ENCODE data around the gene GJC2. TPM values are rescaled to one million over a fixed set of nuclear protein-coding genes. Genes with fewer than 3 reads are reported as not detected.

GJC2 gene
- total RNA-seq, 2 donors from 2014 or later: 1.9 to 4.1 TPM

DNA sequence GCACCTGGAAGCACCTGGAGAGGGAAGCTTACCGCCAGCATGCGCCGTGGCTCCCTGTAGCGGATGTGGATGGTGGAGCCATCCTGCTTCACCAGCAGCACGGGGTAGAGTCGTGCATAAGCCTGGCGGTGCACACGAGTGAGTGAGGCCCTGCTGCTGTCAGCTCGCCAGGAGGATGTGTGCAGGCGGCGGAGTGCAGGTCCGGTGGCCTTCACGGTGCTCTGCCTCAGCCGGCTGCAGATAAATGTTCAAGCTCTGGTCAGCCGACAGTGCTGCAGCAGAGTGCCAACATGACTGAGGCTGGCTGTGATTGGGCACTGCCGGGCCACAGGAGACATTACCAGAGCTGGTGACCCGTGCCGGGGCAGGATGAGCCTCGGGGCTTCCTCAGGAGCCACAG is 42.1 kb upstream of the GJC2 start:
- WGBS: 90% methylated on average over 18 of the region's 19 CpGs
- Histone ChIP-seq H3K4me3 (no peak overlapping the region), H3K9me3 (no peaks in the 10 kb centered on the region), H3K27ac (no peak overlapping the region), H3K36me3 (no peaks in the 10 kb centered on the region), H3K4me1 (replicated peaks) (peaks cover 3% of the 10 kb centered on the region), H3K27me3 (replicated peaks; ENCODE audit: insufficient read depth) (no peaks in the 10 kb centered on the region)
- intact Hi-C loops (cut with DNase I): loop anchor here (2.0 to 5.0 kb wide), 2 partner anchors 25 to 40 kb away; partner anchors contain the start of genes ARF1 and GJC2
- TF ChIP-seq POLR2AphosphoS5 (IDR thresholded peaks at IDR 0.05): no peak
- TF ChIP-seq, protein P1, sequence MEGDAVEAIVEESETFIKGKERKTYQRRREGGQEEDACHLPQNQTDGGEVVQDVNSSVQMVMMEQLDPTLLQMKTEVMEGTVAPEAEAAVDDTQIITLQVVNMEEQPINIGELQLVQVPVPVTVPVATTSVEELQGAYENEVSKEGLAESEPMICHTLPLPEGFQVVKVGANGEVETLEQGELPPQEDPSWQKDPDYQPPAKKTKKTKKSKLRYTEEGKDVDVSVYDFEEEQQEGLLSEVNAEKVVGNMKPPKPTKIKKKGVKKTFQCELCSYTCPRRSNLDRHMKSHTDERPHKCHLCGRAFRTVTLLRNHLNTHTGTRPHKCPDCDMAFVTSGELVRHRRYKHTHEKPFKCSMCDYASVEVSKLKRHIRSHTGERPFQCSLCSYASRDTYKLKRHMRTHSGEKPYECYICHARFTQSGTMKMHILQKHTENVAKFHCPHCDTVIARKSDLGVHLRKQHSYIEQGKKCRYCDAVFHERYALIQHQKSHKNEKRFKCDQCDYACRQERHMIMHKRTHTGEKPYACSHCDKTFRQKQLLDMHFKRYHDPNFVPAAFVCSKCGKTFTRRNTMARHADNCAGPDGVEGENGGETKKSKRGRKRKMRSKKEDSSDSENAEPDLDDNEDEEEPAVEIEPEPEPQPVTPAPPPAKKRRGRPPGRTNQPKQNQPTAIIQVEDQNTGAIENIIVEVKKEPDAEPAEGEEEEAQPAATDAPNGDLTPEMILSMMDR (IDR thresholded peaks at IDR 0.05): no peak
- no peak for TF ChIP-seq POLR2A (IDR thresholded peaks at IDR 0.05)
- no peak for DNase-seq (ENCODE audit: low spot score)

DNA sequence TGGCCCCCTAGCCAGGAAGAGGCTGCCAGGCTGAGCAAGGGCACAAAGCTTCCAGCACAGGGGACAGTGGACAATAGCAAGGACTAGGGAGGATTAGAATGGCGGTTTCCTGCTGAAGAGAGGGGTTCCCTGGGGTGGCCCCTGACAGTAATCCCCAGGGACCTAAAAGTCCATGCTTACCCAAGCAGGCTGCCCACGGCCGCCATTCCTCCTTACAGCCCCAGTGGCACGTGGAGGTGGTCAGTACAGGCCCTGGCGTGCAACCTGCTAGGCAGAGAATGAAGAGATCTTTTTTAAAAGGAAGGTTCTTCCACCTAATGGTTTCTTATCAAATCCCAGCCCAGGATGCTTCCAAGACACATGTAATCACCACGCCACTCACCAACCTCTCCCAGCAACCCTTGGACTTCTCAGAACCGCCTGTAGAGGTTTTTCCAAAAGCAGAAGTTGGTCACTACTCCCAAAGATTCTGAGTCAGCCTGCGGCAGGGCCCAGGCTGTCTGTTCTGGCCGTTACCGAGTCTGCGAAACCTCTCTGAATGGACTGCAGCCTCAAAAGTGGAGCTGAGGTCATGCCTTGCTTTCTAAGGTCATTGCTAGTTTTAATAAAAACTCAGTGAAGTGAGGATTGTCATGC is 41.6 kb upstream of the GJC2 start:
- H3K36me3 ChIP-seq: no peaks in the 10 kb centered on the region
- intact Hi-C loops (cut with DNase I): loop anchor here (2.0 to 5.0 kb wide), 2 partner anchors 25 to 39 kb away; partner anchors contain the start of genes ARF1 and GJC2
- 75% methylated on average over 11 of the region's 11 CpGs for WGBS
- DNase-seq (ENCODE audit: low spot score): no peak
- no peaks in the 10 kb centered on the region for H3K9me3 ChIP-seq
- H3K27ac ChIP-seq: peak overlapping the region; percentile 92 to 93
- H3K27me3 ChIP-seq (replicated peaks; ENCODE audit: insufficient read depth): no peaks in the 10 kb centered on the region
- peak overlapping the region; percentile 83 to 96 for H3K4me3 ChIP-seq
- TF ChIP-seq, protein P1 (IDR thresholded peaks at IDR 0.05): no peak
- TF ChIP-seq POLR2AphosphoS5 (IDR thresholded peaks at IDR 0.05) (no peak), POLR2A (IDR thresholded peaks at IDR 0.05) (no peak)
- peaks cover 3% of the 10 kb centered on the region for H3K4me1 ChIP-seq (replicated peaks)

DNA sequence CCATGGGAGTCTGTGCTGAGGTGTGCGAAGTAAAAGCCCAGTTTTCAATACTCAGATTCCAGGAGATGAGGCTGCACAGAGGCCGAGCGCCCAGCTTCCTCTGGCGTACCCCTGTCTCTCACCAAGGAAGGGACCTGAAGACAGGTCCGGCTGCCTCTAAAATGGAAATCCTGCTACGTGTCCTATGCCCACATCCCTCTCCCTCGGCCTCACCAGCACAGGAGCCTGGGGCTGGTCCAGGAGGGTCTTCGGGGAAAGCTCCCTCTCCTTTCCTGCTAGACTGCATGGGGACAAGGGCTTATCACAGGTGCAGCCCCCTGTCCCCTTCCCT is 41.0 kb upstream of the GJC2 start:
- no peaks in the 10 kb centered on the region for H3K27me3 ChIP-seq (replicated peaks; ENCODE audit: insufficient read depth)
- H3K36me3 ChIP-seq: no peaks in the 10 kb centered on the region
- WGBS: 1% methylated on average over 8 of the region's 8 CpGs

DNA sequence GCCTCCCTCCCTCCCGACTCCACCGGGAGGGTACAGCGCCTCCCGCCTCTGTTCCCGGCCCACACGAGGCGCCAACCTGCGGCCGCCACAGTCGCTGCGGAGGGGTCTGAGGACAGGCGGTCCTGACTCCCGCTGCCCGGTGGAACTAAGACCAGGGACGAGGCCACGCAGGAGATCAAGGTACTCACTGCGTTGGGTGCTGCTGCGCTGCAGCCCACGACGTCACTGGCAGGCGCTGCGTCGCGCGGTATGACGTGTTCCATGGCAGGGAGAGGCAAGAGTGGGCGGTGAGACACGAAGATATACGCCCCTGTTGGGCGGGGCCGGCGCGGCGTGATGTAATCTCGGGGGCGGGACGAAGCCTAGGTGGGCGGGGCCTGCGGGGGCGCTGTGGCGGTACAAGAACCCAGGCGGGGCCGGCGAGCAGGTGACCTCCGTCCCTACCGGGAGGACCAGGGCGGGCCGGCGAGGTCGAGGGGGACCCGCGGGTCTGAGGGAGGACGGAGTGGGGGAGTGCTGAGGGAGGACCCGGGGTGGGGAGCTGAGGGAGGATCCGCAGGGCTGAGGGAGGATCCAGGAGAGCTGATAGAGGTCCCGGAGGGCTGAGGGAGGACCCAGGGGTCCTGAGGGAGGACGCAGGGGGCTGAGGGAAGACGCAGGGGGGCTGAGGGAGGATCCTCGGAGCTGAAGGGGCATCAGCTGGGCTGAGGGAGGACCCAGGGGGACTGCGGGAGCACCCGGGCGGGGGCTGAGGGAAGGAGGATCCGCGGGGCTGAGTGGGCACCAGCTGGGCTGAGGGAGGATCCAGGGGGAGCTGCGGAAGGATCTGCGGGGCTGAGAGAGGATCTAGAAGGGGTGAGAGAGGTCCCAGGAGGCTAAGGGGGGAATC is 40.4 kb upstream of the GJC2 start, which contains the start of gene MRPL55:
Gene MRPL55, minus strand, starts transcription at position 227 of the 889 bp plus-strand sequence. CDS start 1,039 bp downstream, outside the sequence.
- Histone ChIP-seq H3K27ac (peak within 1 kb of the TSS; percentile 92 to 93), H3K9me3 (no peaks in the 10 kb centered on the region), H3K4me3 (peak within 1 kb of the TSS; percentile 83 to 96), H3K27me3 (replicated peaks; ENCODE audit: insufficient read depth) (no peaks in the 10 kb centered on the region), H3K36me3 (no peaks in the 10 kb centered on the region), H3K4me1 (replicated peaks) (peaks cover 3% of the 10 kb centered on the region)
- TF ChIP-seq, protein P1 (IDR thresholded peaks at IDR 0.05): peak in 3 of 4 experiments; percentile 16 to 42 (median 39)
- peak; percentile 95 for TF ChIP-seq POLR2A (IDR thresholded peaks at IDR 0.05)
- peak; percentile 100 for TF ChIP-seq POLR2AphosphoS5 (IDR thresholded peaks at IDR 0.05)
- peak; percentile 98 for DNase-seq (ENCODE audit: low spot score)
- intact Hi-C loops (cut with DNase I): loop anchor here (2.0 to 5.0 kb wide), 2 partner anchors 27 to 38 kb away; partner anchors contain the start of genes ARF1 and GJC2
- under 1% methylated on average over 63 of the region's 66 CpGs for WGBS

More for the DNA sequence above, 41.0 kb upstream of the GJC2 start:
- H3K9me3 ChIP-seq: no peaks in the 10 kb centered on the region
- DNase-seq (ENCODE audit: low spot score): no peak
- H3K4me1 ChIP-seq (replicated peaks): peaks cover 3% of the 10 kb centered on the region
- peak overlapping the region; percentile 83 to 96 for H3K4me3 ChIP-seq
- intact Hi-C loops (cut with DNase I): loop anchor here (2.0 to 5.0 kb wide), 2 partner anchors 26 to 39 kb away; partner anchors contain the start of genes ARF1 and GJC2
- H3K27ac ChIP-seq: peak overlapping the region; percentile 92 to 93
- no peak for TF ChIP-seq POLR2AphosphoS5 (IDR thresholded peaks at IDR 0.05)
- TF ChIP-seq, protein P1 (IDR thresholded peaks at IDR 0.05): no peak
- TF ChIP-seq POLR2A (IDR thresholded peaks at IDR 0.05): no peak

Measured in prostate gland (tissue), 2 donors.